Aorta (tissue), 5 donors: ENCODE measurements around the gene KCNK6. TPM values are rescaled to one million over a fixed set of nuclear protein-coding genes. Genes with fewer than 3 reads are reported as not detected.
A peak's percentile ranks its signal among the peaks of the same experiment; 100 is the strongest.

Experiments used
- ATAC-seq: fragments of 200-7000 bp; cut with Tn5 transposase; one replicate; pipeline ENCODE4 v1.9.1; 2022; ENCODE audit warnings: moderate library complexity; ENCODE audit not compliant: low FRiP score
- DNase-seq, 2 donors: peaks; one replicate each; pipeline ENCODE4 v3.0.0-alpha.2; 2020
- H3K27ac ChIP-seq, 2 donors: one replicate each; pipeline ENCODE4 v1.5.1; 2013; ENCODE audit warnings: low read length in 2 of 2, mild to moderate bottlenecking in 2 of 2, moderate library complexity in 2 of 2, control low read depth in 1 of 2, inconsistent platforms in 1 of 2, low read depth in 1 of 2
- H3K27me3 ChIP-seq, 2 donors: one replicate each; pipeline ENCODE4 v1.6.1; 2013; ENCODE audit warnings: control low read depth in 1 of 2, low read length in 1 of 2, mild to moderate bottlenecking in 1 of 2, moderate library complexity in 1 of 2; ENCODE audit not compliant: insufficient read depth in 2 of 2, control insufficient read depth in 1 of 2
- H3K36me3 ChIP-seq, 2 donors: one replicate each; pipeline ENCODE4 v1.6.1; 2013; ENCODE audit warnings: control low read depth in 1 of 2, low read length in 1 of 2, mild to moderate bottlenecking in 1 of 2; ENCODE audit not compliant: insufficient read depth in 2 of 2, control insufficient read depth in 1 of 2
- H3K4me1 ChIP-seq, 2 donors: one replicate each; pipeline ENCODE4 v1.6.1; 2013; ENCODE audit warnings: low read length in 2 of 2, control low read depth in 1 of 2, mild to moderate bottlenecking in 1 of 2, moderate library complexity in 1 of 2; ENCODE audit not compliant: insufficient read depth in 2 of 2, control insufficient read depth in 1 of 2
- H3K4me3 ChIP-seq, 2 donors: one replicate each; pipeline ENCODE4 v1.5.1; 2013; ENCODE audit warnings: low read length in 2 of 2, control low read depth in 1 of 2, mild to moderate bottlenecking in 1 of 2
- H3K9me3 ChIP-seq: one replicate; pipeline ENCODE4 v1.6.1; 2013; ENCODE audit warnings: mild to moderate bottlenecking, low read length; ENCODE audit not compliant: control insufficient read depth
- WGBS, 2 donors: extraction: QIAGEN DNeasy Blood & Tissue Kit; methylation state at CpG; one replicate each; pipeline ENCODE4 v1.1.7; 2013; 5-methylcytosine and 5-hydroxymethylcytosine counted together
- intact Hi-C, 2 donors: fragments of 100-400 bp; cut with DNase I; formaldehyde crosslinking; loops; one replicate each; pipeline versions ENCODE4 v1.14.2 to v1.15.0; 2022
- polyA plus RNA-seq, 2 donors: library from polyadenylated mRNA; stranded (reverse); fragments of 200-250 nt; gene quantifications; one replicate each; pipeline ENCODE4 v1.2.3, GENCODE V29; 2013
- total RNA-seq, 2 donors: library from RNA; stranded (reverse); fragmentation: NEBNext Ultra II Directional; extraction: Animal tissue kit (Norgen Biotek cat#: 25700); gene quantifications; one replicate each; pipeline ENCODE4 v1.2.1, GENCODE V29; 2021
- donor health status: healthy with polysubstance abuse.
- donor health status: Bipolar disorder and iron deficiency.
- donor health status: DM: no; HTN: no; CAD: no.
- donor health status: DM: no; HTN: no; CAD: no.
- donor health status: DM: yes; HTN: yes; CAD: no.

KCNK6 gene
- total and polyA plus RNA-seq, 4 donors: 13.1 to 25.2 (median 21.1) TPM

GRCh38 chr19:38304866-38305429 lies 14.7 kb upstream of the KCNK6 start:
- intact Hi-C loops: no loop called here
- no peak overlapping the region for H3K4me3 ChIP-seq
- H3K36me3 ChIP-seq: peaks cover 0 to 3% of the 10 kb centered on the region in 2 donors
- WGBS, 2 donors: 77 to 79% methylated on average over 28 to 29 of the region's 29 CpGs
- ATAC-seq: peak; percentile 58
- no peaks in the 10 kb centered on the region for H3K27me3 ChIP-seq
- no peak overlapping the region for H3K27ac ChIP-seq
- no peak for DNase-seq
- H3K9me3 ChIP-seq: no peaks in the 10 kb centered on the region
- no peaks in the 10 kb centered on the region for H3K4me1 ChIP-seq

- intact Hi-C loops: no loop called here
- 85 to 87% methylated on average over 3 of the region's 3 CpGs for WGBS, 2 donors
- no peak overlapping the region for H3K4me3 ChIP-seq
- H3K36me3 ChIP-seq: peaks cover 0 to 3% of the 10 kb centered on the region in 2 donors
- no peak overlapping the region for H3K27ac ChIP-seq
- no peaks in the 10 kb centered on the region for H3K9me3 ChIP-seq
- ATAC-seq (no peak), DNase-seq (no peak)
- H3K4me1 ChIP-seq: no peaks in the 10 kb centered on the region
- no peaks in the 10 kb centered on the region for H3K27me3 ChIP-seq
These were observed 13.4 kb upstream of the KCNK6 start for GRCh38 chr19:38306236-38306635.

DNA sequence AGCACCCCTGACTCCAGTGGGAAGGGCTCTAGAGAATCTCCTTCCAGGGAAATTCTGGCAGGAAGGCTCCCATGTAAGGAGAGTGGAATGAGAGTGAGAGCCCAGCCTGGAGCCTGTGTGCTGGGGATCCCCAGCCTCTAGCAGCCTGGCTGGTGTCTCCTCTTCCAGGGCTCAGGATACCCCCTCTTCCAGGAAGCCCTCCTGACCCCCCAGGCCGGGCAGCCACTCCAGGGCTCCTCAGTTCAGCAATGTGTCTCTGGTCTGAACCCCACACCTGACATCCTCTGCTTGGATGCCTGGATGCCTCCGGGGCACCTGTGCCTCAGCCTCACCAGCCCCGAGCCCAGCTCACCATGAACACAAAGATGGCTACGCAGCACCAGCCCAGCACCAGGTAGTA lies 12.6 kb upstream of the KCNK6 start:
- H3K36me3 ChIP-seq: peaks cover 0 to 3% of the 10 kb centered on the region in 2 donors
- H3K9me3 ChIP-seq: no peaks in the 10 kb centered on the region
- DNase-seq: no peak
- no peaks in the 10 kb centered on the region for H3K27me3 ChIP-seq
- intact Hi-C loops: no loop called here
- WGBS, 2 donors: 97 to 98% methylated on average over 4 of the region's 4 CpGs
- no peak for ATAC-seq
- H3K4me3 ChIP-seq: no peak overlapping the region
- H3K27ac ChIP-seq: no peak overlapping the region
- no peaks in the 10 kb centered on the region for H3K4me1 ChIP-seq

- intact Hi-C loops: no loop called here
- H3K36me3 ChIP-seq: peaks cover 0 to 3% of the 10 kb centered on the region in 2 donors
- H3K4me3 ChIP-seq: no peak overlapping the region
- H3K27me3 ChIP-seq: no peaks in the 10 kb centered on the region
- no peaks in the 10 kb centered on the region for H3K9me3 ChIP-seq
- H3K4me1 ChIP-seq: no peaks in the 10 kb centered on the region
- DNase-seq (no peak), ATAC-seq (no peak)
- no peak overlapping the region for H3K27ac ChIP-seq
- WGBS, 2 donors: 89 to 90% methylated on average over 8 of the region's 8 CpGs
These were observed 12.0 kb upstream of the KCNK6 start for GRCh38 chr19:38307597-38307996.

DNA sequence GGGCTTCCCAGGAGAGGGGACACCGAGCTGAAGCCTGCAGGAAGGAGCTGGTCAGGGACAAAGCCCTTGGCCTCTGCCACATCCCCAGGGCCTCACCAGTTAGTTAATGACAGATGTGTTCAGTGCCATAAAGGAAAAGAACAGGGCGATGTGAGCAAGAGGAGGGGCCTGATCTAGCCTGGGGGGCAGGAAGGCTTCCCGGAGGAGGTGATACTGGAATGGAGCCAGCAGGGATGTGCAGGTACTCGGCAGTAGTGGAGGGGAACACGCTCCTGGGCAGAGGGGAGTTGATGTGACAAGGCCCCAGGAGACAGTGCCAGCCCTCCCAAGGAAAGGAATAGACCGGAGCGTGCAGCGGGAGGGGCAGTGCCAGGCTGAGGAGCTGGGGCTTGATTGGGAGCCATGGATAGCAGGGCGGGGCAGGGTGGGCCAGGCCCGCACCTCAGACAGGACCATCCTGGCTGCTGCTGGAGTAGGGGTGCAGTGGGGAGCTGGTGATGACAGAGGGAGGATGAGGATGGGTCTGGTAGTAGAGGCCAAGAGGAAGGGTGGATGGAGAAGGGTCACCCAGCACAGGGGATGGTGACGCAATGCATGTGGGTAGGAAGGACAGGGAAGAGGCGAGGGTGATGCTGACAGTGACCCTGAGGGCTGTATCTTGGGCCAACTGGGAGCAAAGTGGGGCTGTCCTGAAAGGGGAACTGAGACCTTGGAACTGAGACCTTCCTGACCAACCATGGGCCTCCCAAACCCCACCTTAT lies 11.5 kb upstream of the KCNK6 start:
- ATAC-seq: no peak
- no peak for DNase-seq
- intact Hi-C loops: no loop called here

DNA sequence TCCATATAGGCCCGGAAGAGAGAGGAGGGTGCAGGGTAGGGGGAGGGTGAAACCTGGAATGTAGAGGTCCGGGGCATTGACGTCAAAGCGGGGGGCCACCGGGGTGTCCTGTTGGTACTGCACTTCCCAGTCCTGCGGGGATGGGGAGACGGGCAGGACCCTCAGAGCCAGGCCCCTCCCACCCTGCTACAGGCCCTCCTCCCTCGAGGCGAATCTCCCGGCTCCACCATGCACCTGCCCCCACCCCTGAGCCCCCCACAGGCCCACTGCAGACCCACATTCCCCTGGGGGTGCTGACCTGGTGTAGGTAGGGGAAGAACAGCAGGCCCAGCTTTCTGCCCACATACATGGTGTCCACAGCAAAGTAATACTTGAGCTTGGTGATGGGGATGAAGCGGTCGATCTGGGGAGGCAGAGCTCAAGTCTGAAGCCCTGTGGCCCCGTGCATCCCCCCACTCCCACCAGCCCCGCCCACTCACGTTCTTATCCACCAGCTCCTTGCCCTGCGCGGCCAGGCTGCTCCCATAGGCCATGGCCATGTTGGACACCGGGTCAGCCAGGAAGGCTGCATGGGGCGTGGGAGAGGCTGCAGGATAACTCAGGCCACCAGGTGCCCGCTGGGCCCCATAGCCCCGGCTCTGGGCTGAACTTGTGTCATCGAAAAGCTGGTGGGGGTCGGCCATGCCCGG lies 10.6 kb upstream of the KCNK6 start:
- H3K27ac ChIP-seq: no peak overlapping the region
- intact Hi-C loops: no loop called here
- no peak for DNase-seq
- no peaks in the 10 kb centered on the region for H3K9me3 ChIP-seq
- no peaks in the 10 kb centered on the region for H3K4me1 ChIP-seq
- H3K36me3 ChIP-seq: peaks cover 0 to 3% of the 10 kb centered on the region in 2 donors
- ATAC-seq: no peak
- H3K27me3 ChIP-seq: no peaks in the 10 kb centered on the region
- WGBS, 2 donors: 86 to 89% methylated on average over 24 of the region's 24 CpGs
- H3K4me3 ChIP-seq: no peak overlapping the region

More for the DNA sequence above, 11.5 kb upstream of the KCNK6 start:
- Histone ChIP-seq H3K9me3 (no peaks in the 10 kb centered on the region), H3K27ac (no peak overlapping the region), H3K36me3 (peaks cover 0 to 3% of the 10 kb centered on the region in 2 donors), H3K4me3 (no peak overlapping the region), H3K27me3 (no peaks in the 10 kb centered on the region), H3K4me1 (no peaks in the 10 kb centered on the region)
- WGBS, 2 donors: 86 to 90% methylated on average over 12 of the region's 12 CpGs

GRCh38 chr19:38309615-38310278 lies 9.9 kb upstream of the KCNK6 start:
- no peak for ATAC-seq
- Histone ChIP-seq H3K4me3 (no peak overlapping the region), H3K4me1 (no peaks in the 10 kb centered on the region), H3K36me3 (peaks cover 0 to 3% of the 10 kb centered on the region in 2 donors), H3K9me3 (no peaks in the 10 kb centered on the region), H3K27ac (no peak overlapping the region), H3K27me3 (no peaks in the 10 kb centered on the region)
- 97% methylated on average over 3 of the region's 3 CpGs for WGBS, 2 donors
- intact Hi-C loops: no loop called here
- DNase-seq: no peak

- no peak overlapping the region for H3K27ac ChIP-seq
- no peaks in the 10 kb centered on the region for H3K4me1 ChIP-seq
- intact Hi-C loops: no loop called here
- H3K4me3 ChIP-seq: no peak overlapping the region
- 92 to 97% methylated on average over 2 of the region's 2 CpGs for WGBS, 2 donors
- peaks cover 0 to 3% of the 10 kb centered on the region in 2 donors for H3K36me3 ChIP-seq
- ATAC-seq: no peak
- H3K27me3 ChIP-seq: no peaks in the 10 kb centered on the region
- no peak for DNase-seq
- no peaks in the 10 kb centered on the region for H3K9me3 ChIP-seq
These were observed 9.4 kb upstream of the KCNK6 start for GRCh38 chr19:38310279-38310670.
